Neural cell (in vitro differentiated cells): ENCODE measurements around the gene FARP1. TPM values are rescaled to one million over a fixed set of nuclear protein-coding genes. Genes with fewer than 3 reads are reported as not detected.

Experiments
- H2AFZ ChIP-seq: fragments of 200-600, 300-800 bp; sonication (generic), shearing (Covaris generic); 2 replicates; pipeline ENCODE4 v1.6.0; 2014; ENCODE audit warnings: low read depth, mild to moderate bottlenecking, antibody characterized with exemption, low read length, moderate library complexity
- H3F3A ChIP-seq: fragments of 200-600 bp; shearing (Covaris generic); 2 replicates; pipeline ENCODE4 v1.6.1; 2016; ENCODE audit warnings: mild to moderate bottlenecking, moderate library complexity, mixed read lengths, antibody characterized with exemption, low read length; ENCODE audit not compliant: insufficient read depth, poor library complexity, severe bottlenecking
- H3K27ac ChIP-seq: fragments of 200-600, 300-800 bp; sonication (generic), shearing (Covaris generic); 2 replicates; pipeline ENCODE4 v1.5.1; 2014; ENCODE audit warnings: mild to moderate bottlenecking, low read length, moderate library complexity
- H3K27me3 ChIP-seq: fragments of 300-800, 200-600 bp; sonication (generic), shearing (Covaris generic); 2 replicates; pipeline ENCODE4 v1.6.0; 2014; ENCODE audit warnings: mild to moderate bottlenecking, low read depth, low read length, moderate library complexity; ENCODE audit not compliant: insufficient read depth
- H3K36me3 ChIP-seq: fragments of 300-800, 200-600 bp; sonication (generic), shearing (Covaris generic); 2 replicates; pipeline ENCODE4 v1.5.1; 2014; ENCODE audit warnings: mild to moderate bottlenecking, antibody characterized with exemption, low read length, moderate library complexity; ENCODE audit not compliant: insufficient read depth
- H3K4me2 ChIP-seq: fragments of 300-800, 200-600 bp; sonication (generic), shearing (Covaris generic); 2 replicates; pipeline ENCODE4 v1.6.0; 2014; ENCODE audit warnings: mild to moderate bottlenecking, low read length
- H3K4me3 ChIP-seq: fragments of 300-800, 200-600 bp; sonication (generic), shearing (Covaris generic); 2 replicates; pipeline ENCODE4 v1.5.1; 2014; ENCODE audit warnings: mild to moderate bottlenecking, low read length, moderate library complexity
- H3K79me2 ChIP-seq: fragments of 200-600 bp; shearing (Covaris generic); replicated peaks from 2 replicates; pipeline ENCODE4 v1.6.0; 2014; ENCODE audit warnings: mild to moderate bottlenecking, low read length, moderate library complexity; ENCODE audit not compliant: insufficient read depth
- H3K9ac ChIP-seq: fragments of 300-800, 200-600 bp; sonication (generic), shearing (Covaris generic); 2 replicates; pipeline ENCODE4 v1.6.1; 2016; ENCODE audit warnings: mild to moderate bottlenecking, low read length, mixed read lengths
- H3K9me2 ChIP-seq: fragments of 200-600 bp; shearing (Covaris generic); 2 replicates; pipeline ENCODE4 v1.6.1; 2016; ENCODE audit warnings: mild to moderate bottlenecking, low read length, mixed read lengths; ENCODE audit not compliant: insufficient read depth
- H3K9me3 ChIP-seq: fragments of 200-600, 300-800 bp; sonication (generic), shearing (Covaris generic); 2 replicates; pipeline ENCODE4 v1.6.1; 2016; ENCODE audit warnings: mild to moderate bottlenecking, mixed run types, low read length, moderate library complexity, mixed read lengths
- H4K20me1 ChIP-seq: fragments of 200-600 bp; shearing (Covaris generic); 2 replicates; pipeline ENCODE4 v1.6.1; 2016; ENCODE audit warnings: mild to moderate bottlenecking, mixed run types; ENCODE audit not compliant: insufficient read depth
- EP300 ChIP-seq: fragments of 450-650 bp; conservative IDR thresholded peaks from 2 replicates; pipeline ENCODE4 v1.6.1; 2014; ENCODE audit warnings: antibody characterized with exemption, mild to moderate bottlenecking, moderate library complexity; ENCODE audit not compliant: poor library complexity, severe bottlenecking
- EZH2 ChIP-seq: fragments of 200-600, 300-800 bp; shearing (Covaris generic), sonication (generic); IDR thresholded peaks from 2 replicates; pipeline ENCODE4 v1.6.1; 2014; ENCODE audit warnings: antibody characterized with exemption, low read length, borderline replicate concordance, mild to moderate bottlenecking; ENCODE audit not compliant: insufficient read depth, poor library complexity, severe bottlenecking
- MXI1 ChIP-seq: fragments of 450-650 bp; conservative IDR thresholded peaks from 2 replicates; pipeline ENCODE4 v1.6.1; 2014; ENCODE audit warnings: antibody characterized with exemption, mild to moderate bottlenecking; ENCODE audit not compliant: poor library complexity, severe bottlenecking
- POLR2AphosphoS5 ChIP-seq: IDR thresholded peaks from 2 replicates; pipeline ENCODE4 v1.6.1; 2012
- RAD21 ChIP-seq: fragments of 450-650 bp; conservative IDR thresholded peaks from 2 replicates; pipeline ENCODE4 v1.6.1; 2014; ENCODE audit warnings: antibody characterized with exemption, mild to moderate bottlenecking, moderate library complexity
- SMC3 ChIP-seq: fragments of 450-650 bp; conservative IDR thresholded peaks from 2 replicates; pipeline ENCODE4 v1.6.1; 2014; ENCODE audit warnings: antibody characterized with exemption, mild to moderate bottlenecking, moderate library complexity; ENCODE audit not compliant: poor library complexity
- TAF1 ChIP-seq: IDR thresholded peaks from 2 replicates; pipeline ENCODE4 v1.6.1; 2012; ENCODE audit warnings: low read depth
- polyA plus RNA-seq: library from polyadenylated mRNA; depleted of rRNA; stranded (reverse); fragments of >200 nt; gene quantifications from 2 replicates; pipeline ENCODE4 v1.2.3, GENCODE V29; 2014
- TF ChIP-seq, protein P1 (sequence below): IDR thresholded peaks from 2 replicates; pipeline ENCODE4 v1.6.1; 2012; ENCODE audit warnings: borderline replicate concordance
- TF ChIP-seq, protein P2 (sequence below): fragments of 450-650 bp; IDR thresholded peaks from 2 replicates; pipeline ENCODE4 v1.5.1; 2014; ENCODE audit warnings: antibody characterized with exemption, mild to moderate bottlenecking, moderate library complexity; ENCODE audit not compliant: poor library complexity, severe bottlenecking

FARP1 gene
- polyA plus RNA-seq, 1 donor from 2014 or later: 19.7 TPM

DNA sequence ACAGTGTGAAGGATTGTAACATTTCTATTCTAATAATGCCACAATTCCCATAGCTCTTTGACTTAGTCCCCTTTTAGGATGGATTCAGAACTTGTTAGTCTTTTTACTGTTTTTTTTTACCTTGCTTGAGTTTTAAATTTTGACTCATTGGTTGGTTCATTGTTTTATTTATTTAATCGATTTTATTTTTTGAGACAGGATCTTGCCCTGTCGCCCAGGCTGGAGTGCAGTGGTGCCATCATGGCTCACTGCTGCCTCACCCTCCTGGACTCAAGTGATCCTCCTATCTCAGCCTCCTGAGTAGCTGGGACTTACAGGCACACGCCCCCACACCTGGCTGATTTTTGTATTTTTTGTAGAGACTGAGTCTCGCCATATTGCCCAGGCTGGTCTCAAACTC is 39.3 kb downstream of the FARP1 start:
- TF ChIP-seq POLR2AphosphoS5: no peak
- H3K27ac ChIP-seq: no peak overlapping the region
- no peaks in the 10 kb centered on the region for H3K36me3 ChIP-seq
- H3K4me3 ChIP-seq: no peak overlapping the region
- peaks cover 54% of the 10 kb centered on the region for H3K79me2 ChIP-seq
- no peak overlapping the region for H3K4me2 ChIP-seq
- no peak overlapping the region for H3K9ac ChIP-seq
- no peaks in the 10 kb centered on the region for H3K27me3 ChIP-seq
- no peaks in the 10 kb centered on the region for H4K20me1 ChIP-seq
- no peaks in the 10 kb centered on the region for H3F3A ChIP-seq
- H2AFZ ChIP-seq: no peak overlapping the region
- H3K9me2 ChIP-seq: no peaks in the 10 kb centered on the region
- H3K9me3 ChIP-seq: no peaks in the 10 kb centered on the region

DNA sequence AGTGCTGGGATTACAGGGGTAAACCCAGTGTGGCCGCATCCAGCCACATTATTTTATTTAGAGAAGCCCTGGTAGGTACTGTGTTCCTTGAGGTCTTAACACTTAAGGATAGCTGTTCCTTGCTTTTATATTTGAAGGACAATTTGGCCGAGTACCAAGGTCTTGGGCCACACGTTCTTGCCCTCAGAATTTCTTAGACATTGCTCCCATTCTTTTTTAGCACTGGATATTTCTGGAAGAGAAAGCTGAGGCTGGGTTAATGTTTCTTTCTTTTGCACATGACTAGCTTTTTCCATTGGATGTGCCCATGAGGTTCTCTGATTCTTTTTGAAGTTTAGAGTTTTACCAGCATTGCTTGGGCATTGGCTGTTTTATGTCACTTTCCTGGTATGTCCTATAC is 39.7 kb downstream of the FARP1 start:
- no peaks in the 10 kb centered on the region for H3F3A ChIP-seq
- no peak overlapping the region for H3K4me2 ChIP-seq
- H4K20me1 ChIP-seq: no peaks in the 10 kb centered on the region
- H2AFZ ChIP-seq: no peak overlapping the region
- no peaks in the 10 kb centered on the region for H3K9me2 ChIP-seq
- no peaks in the 10 kb centered on the region for H3K27me3 ChIP-seq
- H3K9ac ChIP-seq: no peak overlapping the region
- H3K36me3 ChIP-seq: no peaks in the 10 kb centered on the region
- H3K9me3 ChIP-seq: no peaks in the 10 kb centered on the region
- no peak for TF ChIP-seq POLR2AphosphoS5
- no peak for TF ChIP-seq TAF1
- TF ChIP-seq, protein P1, sequence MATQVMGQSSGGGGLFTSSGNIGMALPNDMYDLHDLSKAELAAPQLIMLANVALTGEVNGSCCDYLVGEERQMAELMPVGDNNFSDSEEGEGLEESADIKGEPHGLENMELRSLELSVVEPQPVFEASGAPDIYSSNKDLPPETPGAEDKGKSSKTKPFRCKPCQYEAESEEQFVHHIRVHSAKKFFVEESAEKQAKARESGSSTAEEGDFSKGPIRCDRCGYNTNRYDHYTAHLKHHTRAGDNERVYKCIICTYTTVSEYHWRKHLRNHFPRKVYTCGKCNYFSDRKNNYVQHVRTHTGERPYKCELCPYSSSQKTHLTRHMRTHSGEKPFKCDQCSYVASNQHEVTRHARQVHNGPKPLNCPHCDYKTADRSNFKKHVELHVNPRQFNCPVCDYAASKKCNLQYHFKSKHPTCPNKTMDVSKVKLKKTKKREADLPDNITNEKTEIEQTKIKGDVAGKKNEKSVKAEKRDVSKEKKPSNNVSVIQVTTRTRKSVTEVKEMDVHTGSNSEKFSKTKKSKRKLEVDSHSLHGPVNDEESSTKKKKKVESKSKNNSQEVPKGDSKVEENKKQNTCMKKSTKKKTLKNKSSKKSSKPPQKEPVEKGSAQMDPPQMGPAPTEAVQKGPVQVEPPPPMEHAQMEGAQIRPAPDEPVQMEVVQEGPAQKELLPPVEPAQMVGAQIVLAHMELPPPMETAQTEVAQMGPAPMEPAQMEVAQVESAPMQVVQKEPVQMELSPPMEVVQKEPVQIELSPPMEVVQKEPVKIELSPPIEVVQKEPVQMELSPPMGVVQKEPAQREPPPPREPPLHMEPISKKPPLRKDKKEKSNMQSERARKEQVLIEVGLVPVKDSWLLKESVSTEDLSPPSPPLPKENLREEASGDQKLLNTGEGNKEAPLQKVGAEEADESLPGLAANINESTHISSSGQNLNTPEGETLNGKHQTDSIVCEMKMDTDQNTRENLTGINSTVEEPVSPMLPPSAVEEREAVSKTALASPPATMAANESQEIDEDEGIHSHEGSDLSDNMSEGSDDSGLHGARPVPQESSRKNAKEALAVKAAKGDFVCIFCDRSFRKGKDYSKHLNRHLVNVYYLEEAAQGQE: no peak
- TF ChIP-seq, protein P2, sequence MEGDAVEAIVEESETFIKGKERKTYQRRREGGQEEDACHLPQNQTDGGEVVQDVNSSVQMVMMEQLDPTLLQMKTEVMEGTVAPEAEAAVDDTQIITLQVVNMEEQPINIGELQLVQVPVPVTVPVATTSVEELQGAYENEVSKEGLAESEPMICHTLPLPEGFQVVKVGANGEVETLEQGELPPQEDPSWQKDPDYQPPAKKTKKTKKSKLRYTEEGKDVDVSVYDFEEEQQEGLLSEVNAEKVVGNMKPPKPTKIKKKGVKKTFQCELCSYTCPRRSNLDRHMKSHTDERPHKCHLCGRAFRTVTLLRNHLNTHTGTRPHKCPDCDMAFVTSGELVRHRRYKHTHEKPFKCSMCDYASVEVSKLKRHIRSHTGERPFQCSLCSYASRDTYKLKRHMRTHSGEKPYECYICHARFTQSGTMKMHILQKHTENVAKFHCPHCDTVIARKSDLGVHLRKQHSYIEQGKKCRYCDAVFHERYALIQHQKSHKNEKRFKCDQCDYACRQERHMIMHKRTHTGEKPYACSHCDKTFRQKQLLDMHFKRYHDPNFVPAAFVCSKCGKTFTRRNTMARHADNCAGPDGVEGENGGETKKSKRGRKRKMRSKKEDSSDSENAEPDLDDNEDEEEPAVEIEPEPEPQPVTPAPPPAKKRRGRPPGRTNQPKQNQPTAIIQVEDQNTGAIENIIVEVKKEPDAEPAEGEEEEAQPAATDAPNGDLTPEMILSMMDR: no peak
- no peak for TF ChIP-seq MXI1
- no peak for TF ChIP-seq EP300
- H3K27ac ChIP-seq: no peak overlapping the region
- no peak overlapping the region for H3K4me3 ChIP-seq
- peaks cover 54% of the 10 kb centered on the region for H3K79me2 ChIP-seq

DNA sequence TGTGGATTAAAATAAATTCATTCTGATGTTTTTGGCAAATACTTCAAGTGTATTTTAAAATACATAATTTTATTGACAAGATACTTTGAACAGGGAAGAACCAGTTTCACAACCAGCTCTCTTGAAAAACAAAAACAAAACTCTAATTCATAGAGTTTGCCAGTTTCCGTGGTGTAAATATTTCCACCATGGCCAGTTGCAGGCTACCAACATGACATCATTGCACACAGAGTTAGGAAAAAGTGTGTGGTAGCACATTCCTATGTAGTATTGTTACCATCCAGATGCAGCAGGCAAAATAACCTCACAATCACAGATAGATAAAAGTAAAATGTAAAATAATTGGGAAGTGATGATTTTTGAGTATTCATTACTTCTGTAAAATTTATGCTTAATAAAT is 41.9 kb downstream of the FARP1 start:
- Histone ChIP-seq H3K27ac (no peak overlapping the region), H3K9me2 (no peaks in the 10 kb centered on the region), H4K20me1 (no peaks in the 10 kb centered on the region), H3K9ac (no peak overlapping the region), H3K36me3 (no peaks in the 10 kb centered on the region), H3K4me2 (no peak overlapping the region), H3F3A (no peaks in the 10 kb centered on the region), H3K4me3 (no peak overlapping the region), H3K79me2 (peaks cover 56% of the 10 kb centered on the region), H3K9me3 (no peaks in the 10 kb centered on the region), H3K27me3 (no peaks in the 10 kb centered on the region), H2AFZ (no peak overlapping the region)
- TF ChIP-seq RAD21 (no peak), MXI1 (no peak), EP300 (no peak), POLR2AphosphoS5 (no peak), TAF1 (no peak), EZH2 (no peak), SMC3 (no peak)
- TF ChIP-seq, protein P2: no peak
- TF ChIP-seq, protein P1: no peak
